HepG2 (cell line): ENCODE results near the gene POP5. TPM values are rescaled to one million over a fixed set of nuclear protein-coding genes. Genes with fewer than 3 reads are reported as not detected.

Experiments used
- HOXA9 ChIP-seq: sonication (generic); formaldehyde crosslinking; IDR thresholded peaks from 2 replicates; pipeline ENCODE4 v1.8.1; 2022; ENCODE audit warnings: missing genetic modification reagents, mild to moderate bottlenecking, moderate library complexity, borderline replicate concordance
- MBD4 ChIP-seq: IDR thresholded peaks from 2 replicates; pipeline ENCODE4 v1.6.1; 2012; ENCODE audit warnings: low read length, inconsistent platforms, borderline replicate concordance
- NFATC3 ChIP-seq: sonication (generic); formaldehyde crosslinking; IDR thresholded peaks from 2 replicates; pipeline ENCODE4 v1.5.1; 2020; ENCODE audit warnings: mild to moderate bottlenecking, missing genetic modification reagents
- NFKB2 ChIP-seq: sonication (generic); formaldehyde crosslinking; IDR thresholded peaks from 2 replicates; pipeline ENCODE4 v1.4.0; 2020; ENCODE audit warnings: missing genetic modification reagents, borderline replicate concordance
- NR0B2 ChIP-seq: sonication (generic); formaldehyde crosslinking; IDR thresholded peaks from 2 replicates; pipeline ENCODE4 v1.4.0; 2020; ENCODE audit warnings: mild to moderate bottlenecking, missing genetic modification reagents
- NR2F6 ChIP-seq, 2 experiments: IDR thresholded peaks; 2 replicates each; pipeline ENCODE4 v1.6.1; 2016; ENCODE audit warnings: antibody characterized with exemption in 1 of 2, mild to moderate bottlenecking in 1 of 2
- NRL ChIP-seq: sonication (generic); formaldehyde crosslinking; IDR thresholded peaks from 2 replicates; pipeline ENCODE4 v1.5.0; 2020; ENCODE audit warnings: missing genetic modification reagents, mild to moderate bottlenecking, moderate library complexity, borderline replicate concordance
- PAXIP1 ChIP-seq: sonication (generic); formaldehyde crosslinking; conservative IDR thresholded peaks from 2 replicates; pipeline ENCODE4 v1.4.0; 2020; ENCODE audit warnings: mild to moderate bottlenecking, missing genetic modification reagents, moderate library complexity
- PHF20 ChIP-seq: sonication (generic); formaldehyde crosslinking; IDR thresholded peaks from 2 replicates; pipeline ENCODE4 v1.5.0; 2020; ENCODE audit warnings: mild to moderate bottlenecking, missing genetic modification reagents
- POLR2AphosphoS5 ChIP-seq: IDR thresholded peaks from 2 replicates; pipeline ENCODE4 v1.6.1; 2012; ENCODE audit warnings: low read depth, low read length
- SRY ChIP-seq: sonication (generic); formaldehyde crosslinking; IDR thresholded peaks from 2 replicates; pipeline ENCODE4 v1.8.0; 2022; ENCODE audit warnings: mild to moderate bottlenecking, missing genetic modification reagents
- TCF7L2 ChIP-seq: IDR thresholded peaks from 2 replicates; pipeline ENCODE4 v1.6.1; 2011; ENCODE audit warnings: mild to moderate bottlenecking, low read depth, low read length, moderate library complexity
- ZBTB7B ChIP-seq: sonication (generic); formaldehyde crosslinking; IDR thresholded peaks from 2 replicates; pipeline ENCODE4 v1.4.0; 2020; ENCODE audit warnings: missing genetic modification reagents
- ZNF232 ChIP-seq: sonication (generic); formaldehyde crosslinking; IDR thresholded peaks from 2 replicates; pipeline ENCODE4 v1.4.0; 2020; ENCODE audit warnings: missing genetic modification reagents, borderline replicate concordance
- ZNF24 ChIP-seq: fragments of 450-650 bp; IDR thresholded peaks from 2 replicates; pipeline ENCODE4 v1.6.1; 2017; ENCODE audit warnings: antibody characterized with exemption, mild to moderate bottlenecking
- ZNF264 ChIP-seq: sonication (generic); formaldehyde crosslinking; IDR thresholded peaks from 2 replicates; pipeline ENCODE4 v1.4.0; 2020; ENCODE audit warnings: missing genetic modification reagents
- ZNF503 ChIP-seq: sonication (generic); formaldehyde crosslinking; IDR thresholded peaks from 2 replicates; pipeline ENCODE4 v1.4.0; 2020; ENCODE audit warnings: missing genetic modification reagents
- ZNF724P ChIP-seq: sonication (generic); formaldehyde crosslinking; IDR thresholded peaks from 2 replicates; pipeline ENCODE4 v1.8.0; 2022; ENCODE audit warnings: missing genetic modification reagents, borderline replicate concordance
- ZNF749 ChIP-seq: sonication (generic); formaldehyde crosslinking; IDR thresholded peaks from 2 replicates; pipeline ENCODE4 v1.8.0; 2022; ENCODE audit warnings: mild to moderate bottlenecking, missing genetic modification reagents, moderate library complexity, borderline replicate concordance
- ZNF770 ChIP-seq: sonication (generic); formaldehyde crosslinking; IDR thresholded peaks from 2 replicates; pipeline ENCODE4 v1.5.0; 2020; ENCODE audit warnings: mild to moderate bottlenecking, missing genetic modification reagents
- ZNF878 ChIP-seq: sonication (generic); formaldehyde crosslinking; IDR thresholded peaks from 2 replicates; pipeline ENCODE4 v1.8.1; 2023; ENCODE audit warnings: mild to moderate bottlenecking, missing genetic modification reagents, moderate library complexity
- polyA plus RNA-seq, 8 experiments: library from polyadenylated mRNA; depleted of rRNA in 3 of 8; stranded (reverse) in 7 of 8; unstranded in 1 of 8; fragments of >200 nt; fragmentation: Illumina TruSeq in 4 of 8; extraction: Trizol in 4 of 8; gene quantifications; 2 replicates each; pipeline versions ENCODE4 v1.2.1 to v1.2.3, GENCODE V29; 2011 to 2016; ENCODE audit warnings: low read depth in 4 of 8, missing spikeins in 1 of 8, mixed read lengths in 1 of 8; ENCODE audit not compliant: insufficient read depth in 1 of 8
- total RNA-seq, 5 experiments: library from RNA; depleted of rRNA; stranded (reverse); fragments of >200 nt; fragmentation: Illumina TruSeq; extraction: Trizol; gene quantifications; 2 replicates each; pipeline ENCODE4 v1.2.3, GENCODE V29; 2016; ENCODE audit warnings: low read depth in 1 of 5

Gene POP5
- total and polyA plus RNA-seq, 2 of the 13 experiments (the other 11 are each of a cell fraction or from before 2014, with no cell fraction given) = 45.6 to 61.3 TPM

- no peak for TF ChIP-seq MBD4
- TF ChIP-seq ZBTB7B = no peak
- TF ChIP-seq ZNF749 (CRISPR knock-in tag) = no peak; the same call in 1 of the 2 replicates
- TF ChIP-seq NR0B2 = no peak; the same call in 1 of the 2 replicates
- peak; percentile 88; the same call in 1 of the 2 replicates for TF ChIP-seq NRL (CRISPR knock-in tag)
- peak; percentile 23; the same call in 1 of the 2 replicates for TF ChIP-seq ZNF770 (CRISPR knock-in tag)
- no peak; the same call in 1 of the 2 replicates for TF ChIP-seq HOXA9 (CRISPR knock-in tag)
- TF ChIP-seq ZNF264 (CRISPR knock-in tag) = no peak
- no peak for TF ChIP-seq TCF7L2
- TF ChIP-seq POLR2AphosphoS5 = peak; percentile 88
- no peak; the same call in 1 of the 2 replicates for TF ChIP-seq ZNF724P (CRISPR knock-in tag)
- TF ChIP-seq PHF20 (CRISPR knock-in tag) = peak; percentile 87
- no peak for TF ChIP-seq ZNF232 (CRISPR knock-in tag)
- no peak for TF ChIP-seq ZNF878
- peak; percentile 63; the same call in 1 of the 2 replicates for TF ChIP-seq NFKB2 (CRISPR knock-in tag)
- TF ChIP-seq ZNF503 (CRISPR knock-in tag) = no peak
- TF ChIP-seq PAXIP1 (CRISPR knock-in tag) = peak; percentile 38; the same call in 1 of the 2 replicates
- no peak for TF ChIP-seq NFATC3 (CRISPR knock-in tag)
- TF ChIP-seq SRY (CRISPR knock-in tag) = peak; percentile 86; the same call in 1 of the 2 replicates
- TF ChIP-seq NR2F6 (IDR thresholded peaks at IDR 0.05) = no peak
- TF ChIP-seq NR2F6 (CRISPR knock-in tag; IDR thresholded peaks at IDR 0.05) = no peak
- no peak for TF ChIP-seq ZNF24
Measured at GRCh38 chr12:120580787-120581723, at the start of gene POP5 (continued).
